Transverse colon (tissue), 4 donors: ENCODE data around the gene CDC37. TPM values are rescaled to one million over a fixed set of nuclear protein-coding genes. Genes with fewer than 3 reads are reported as not detected.

Experiments used
- DNase-seq: peaks from one replicate; pipeline ENCODE4 v3.0.0-alpha.2; 2019
- H3K27ac ChIP-seq, 4 donors: fragments of 200-600 bp; sonication (generic); 2 replicates each; pipeline ENCODE4 v1.5.1; 2016 to 2018; ENCODE audit warnings: inconsistent platforms in 4 of 4
- H3K27me3 ChIP-seq: fragments of 200-600 bp; sonication (generic); 2 replicates; pipeline ENCODE4 v1.5.1; 2017; ENCODE audit warnings: inconsistent platforms
- H3K36me3 ChIP-seq, 4 donors: fragments of 200-600 bp; sonication (generic); 2 replicates each; pipeline ENCODE4 v1.5.1; 2017 to 2019; ENCODE audit warnings: inconsistent platforms in 4 of 4
- H3K4me1 ChIP-seq, 4 donors: fragments of 200-600 bp; sonication (generic); 2 replicates each; pipeline ENCODE4 v1.5.1; 2017 to 2020; ENCODE audit warnings: inconsistent platforms in 4 of 4
- H3K4me3 ChIP-seq, 4 donors: fragments of 200-600 bp; sonication (generic); 1 replicate in 1 of 4; 2 replicates in 3 of 4; pipeline versions ENCODE4 v1.5.1 to v1.6.1; 2017 to 2019; ENCODE audit warnings: inconsistent platforms in 4 of 4
- H3K9me3 ChIP-seq, 2 donors: fragments of 200-600 bp; sonication (generic); 2 replicates each; pipeline ENCODE4 v1.5.1; 2017 to 2019; ENCODE audit warnings: inconsistent platforms in 2 of 2
- EP300 ChIP-seq: sonication (generic); formaldehyde crosslinking; IDR thresholded peaks from one replicate; pipeline ENCODE4 v1.6.1; 2017; ENCODE audit warnings: antibody characterized with exemption, low read depth
- POLR2A ChIP-seq: fragments of 450-650 bp; IDR thresholded peaks from one replicate; pipeline ENCODE4 v1.6.1; 2016; ENCODE audit warnings: antibody characterized with exemption, mild to moderate bottlenecking, moderate library complexity
- POLR2AphosphoS5 ChIP-seq, 3 donors: sonication (generic); formaldehyde crosslinking; IDR thresholded peaks; one replicate each; pipeline ENCODE4 v1.6.1; 2016; ENCODE audit warnings: antibody characterized with exemption in 3 of 3
- WGBS, 2 donors: methylation state at CpG; one replicate each; pipeline ENCODE4 v1.1.5; 2018; ENCODE audit warnings: low coverage in 1 of 2; 5-methylcytosine and 5-hydroxymethylcytosine counted together
- in situ Hi-C, 4 donors: fragments of 200-750 bp; cut with MboI; loops; one replicate each; pipeline versions ENCODE4 v1.15.0 to v1.15.1; 2017; ENCODE audit warnings: low sequenced_read_pairs in 3 of 4, low pct_ligation_motif_present in 1 of 4, low pct_unique_long_range_greater_than_20kb in 1 of 4
- intact Hi-C: fragments of 100-400 bp; cut with DNase I; formaldehyde crosslinking; loops from one replicate; pipeline ENCODE4 v1.15.1; 2023; ENCODE audit warnings: low total_unique reads
- total RNA-seq, 4 donors: library from RNA; depleted of rRNA; stranded (reverse); fragments of >200 nt; gene quantifications; one replicate each; pipeline ENCODE4 v1.1.0, GENCODE V29; 2016
- TF ChIP-seq, protein P1 (sequence below), 5 experiments: fragments of 200-600 bp in 3 of 5; fragments of 450-650 bp in 2 of 5; sonication (generic) in 3 of 5; IDR thresholded peaks; 1 replicate in 2 of 5; 2 replicates in 3 of 5; pipeline ENCODE4 v1.5.1; 2016 to 2017; ENCODE audit warnings: antibody characterized with exemption in 5 of 5, inconsistent platforms in 3 of 5, mild to moderate bottlenecking in 2 of 5, moderate library complexity in 1 of 5

The CDC37 gene
- total RNA-seq, 4 donors from 2014 or later, result 125 to 168 (median 162) TPM

DNA sequence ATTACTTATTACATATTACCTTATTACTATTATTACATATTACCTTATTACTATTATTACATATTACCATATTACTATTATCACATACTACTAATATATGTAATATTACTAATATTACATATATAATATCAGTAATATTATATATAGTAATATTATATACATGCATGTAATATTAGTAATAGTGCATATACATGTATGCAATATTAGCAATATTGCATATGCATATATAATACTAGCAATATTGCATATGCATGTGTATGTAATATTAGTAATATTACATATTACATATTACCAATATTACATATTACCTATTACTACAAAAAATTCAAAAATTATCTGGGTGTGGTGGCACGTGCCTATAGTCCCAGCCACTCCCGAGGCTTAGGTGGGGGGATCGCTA lies 39.4 kb upstream of the CDC37 start:
- Histone ChIP-seq H3K9me3 (no peaks in the 10 kb centered on the region), H3K4me3 (no peak overlapping the region), H3K4me1 (no peaks in the 10 kb centered on the region), H3K27ac (no peak overlapping the region), H3K27me3 (no peaks in the 10 kb centered on the region), H3K36me3 (no peaks in the 10 kb centered on the region)
- intact Hi-C loops (no loop called here), in situ Hi-C loops (no loop called here)
- TF ChIP-seq EP300 (no peak), POLR2A (no peak), POLR2AphosphoS5 (IDR thresholded peaks at IDR 0.05) (no peak)
- TF ChIP-seq, protein P1, sequence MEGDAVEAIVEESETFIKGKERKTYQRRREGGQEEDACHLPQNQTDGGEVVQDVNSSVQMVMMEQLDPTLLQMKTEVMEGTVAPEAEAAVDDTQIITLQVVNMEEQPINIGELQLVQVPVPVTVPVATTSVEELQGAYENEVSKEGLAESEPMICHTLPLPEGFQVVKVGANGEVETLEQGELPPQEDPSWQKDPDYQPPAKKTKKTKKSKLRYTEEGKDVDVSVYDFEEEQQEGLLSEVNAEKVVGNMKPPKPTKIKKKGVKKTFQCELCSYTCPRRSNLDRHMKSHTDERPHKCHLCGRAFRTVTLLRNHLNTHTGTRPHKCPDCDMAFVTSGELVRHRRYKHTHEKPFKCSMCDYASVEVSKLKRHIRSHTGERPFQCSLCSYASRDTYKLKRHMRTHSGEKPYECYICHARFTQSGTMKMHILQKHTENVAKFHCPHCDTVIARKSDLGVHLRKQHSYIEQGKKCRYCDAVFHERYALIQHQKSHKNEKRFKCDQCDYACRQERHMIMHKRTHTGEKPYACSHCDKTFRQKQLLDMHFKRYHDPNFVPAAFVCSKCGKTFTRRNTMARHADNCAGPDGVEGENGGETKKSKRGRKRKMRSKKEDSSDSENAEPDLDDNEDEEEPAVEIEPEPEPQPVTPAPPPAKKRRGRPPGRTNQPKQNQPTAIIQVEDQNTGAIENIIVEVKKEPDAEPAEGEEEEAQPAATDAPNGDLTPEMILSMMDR (IDR thresholded peaks at IDR 0.05), result no peak
- WGBS, 2 donors, result 91 to 95% methylated on average over 3 of the region's 3 CpGs
- no peak for DNase-seq

DNA sequence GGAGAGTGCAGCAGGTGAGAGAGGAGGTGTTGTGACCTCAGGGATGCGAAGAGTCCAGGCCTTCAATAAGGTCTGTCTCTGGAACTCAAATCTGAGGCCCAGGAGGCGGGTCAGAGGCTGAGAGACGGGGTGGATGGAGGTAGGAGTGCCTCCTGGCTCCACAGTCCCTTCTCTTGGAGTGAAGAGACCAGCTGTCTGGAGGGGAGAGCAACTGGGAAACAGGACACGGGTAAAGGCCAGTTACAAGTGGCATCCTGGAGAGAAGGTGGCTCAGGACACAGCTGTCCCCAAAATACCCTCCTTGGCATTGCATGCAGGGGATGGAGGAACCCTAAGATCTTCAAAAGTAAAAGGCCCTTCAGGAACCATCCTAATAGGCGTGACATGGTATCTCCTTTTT lies 36.2 kb upstream of the CDC37 start:
- Histone ChIP-seq H3K4me1 (no peaks in the 10 kb centered on the region), H3K4me3 (no peak overlapping the region), H3K27ac (no peak overlapping the region), H3K36me3 (no peaks in the 10 kb centered on the region), H3K27me3 (no peaks in the 10 kb centered on the region), H3K9me3 (no peaks in the 10 kb centered on the region)
- 92% methylated on average over 5 of the region's 5 CpGs; no CpG with 5 or more reads in 1 of the 2 donors for WGBS, 2 donors
- DNase-seq, result no peak
- intact Hi-C loops (no loop called here), in situ Hi-C loops (no loop called here)
- TF ChIP-seq POLR2AphosphoS5 (IDR thresholded peaks at IDR 0.05) (no peak), EP300 (no peak), POLR2A (no peak)
- TF ChIP-seq, protein P1 (IDR thresholded peaks at IDR 0.05), result no peak

DNA sequence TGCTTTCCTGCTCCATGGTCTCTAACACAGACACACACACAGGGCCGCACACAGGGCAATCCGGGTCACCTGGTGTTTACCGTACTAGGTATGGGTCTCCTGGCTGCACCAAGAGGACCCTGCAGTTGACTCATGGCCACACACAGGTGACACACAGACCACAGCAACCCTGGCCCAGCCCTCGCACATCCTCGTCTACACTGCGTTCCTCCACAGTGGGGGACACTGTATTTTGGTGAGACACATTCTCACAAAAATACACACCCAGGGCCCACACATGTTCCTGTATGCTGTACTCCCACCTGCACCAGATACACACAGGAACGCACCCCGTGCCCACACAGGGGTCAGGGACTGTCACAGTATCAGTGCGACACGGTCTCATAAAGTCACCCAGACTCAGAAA lies 29.8 kb upstream of the CDC37 start:
- no peak overlapping the region for H3K27ac ChIP-seq
- H3K9me3 ChIP-seq, result no peaks in the 10 kb centered on the region
- in situ Hi-C loops, result no loop called here
- H3K36me3 ChIP-seq, result no peaks in the 10 kb centered on the region
- WGBS, 2 donors, result 85 to 93% methylated on average over 3 to 10 of the region's 10 CpGs
- no peak for DNase-seq
- H3K27me3 ChIP-seq, result peaks cover 5% of the 10 kb centered on the region
- H3K4me3 ChIP-seq, result no peak overlapping the region
- intact Hi-C loops, result no loop called here
- H3K4me1 ChIP-seq, result peaks cover 11 to 25% (median 22%) of the 10 kb centered on the region in 4 donors
- TF ChIP-seq, protein P1 (IDR thresholded peaks at IDR 0.05), result no peak
- TF ChIP-seq POLR2A (no peak), POLR2AphosphoS5 (IDR thresholded peaks at IDR 0.05) (no peak), EP300 (no peak)

DNA sequence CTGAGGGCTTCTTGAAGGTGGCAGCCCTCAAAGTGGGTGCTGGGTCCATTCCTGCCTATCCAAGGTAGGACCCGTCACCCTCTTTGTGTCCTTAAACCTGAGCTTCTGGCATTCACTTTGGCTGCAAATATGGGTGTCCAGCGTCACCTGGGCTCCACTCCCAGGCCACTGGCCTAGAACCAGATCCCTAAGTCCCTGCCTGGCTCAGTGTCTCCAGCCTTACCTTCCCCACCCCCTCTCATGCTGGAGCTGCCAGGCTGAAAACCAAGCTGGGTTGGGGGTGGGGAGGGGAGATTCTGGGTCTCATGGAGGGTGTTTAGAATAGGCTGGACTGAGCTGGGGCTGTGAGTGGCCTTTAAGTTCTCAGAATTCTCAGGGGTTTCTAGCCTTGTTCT lies 29.4 kb upstream of the CDC37 start:
- Histone ChIP-seq H3K4me1 (peaks cover 11 to 25% (median 22%) of the 10 kb centered on the region in 4 donors), H3K27me3 (peaks cover 5% of the 10 kb centered on the region), H3K4me3 (peak overlapping the region in 3 of 4 donors; percentile 59 to 77 (median 64)), H3K36me3 (no peaks in the 10 kb centered on the region), H3K27ac (peak overlapping the region; percentile 69 to 81 (median 76)), H3K9me3 (no peaks in the 10 kb centered on the region)
- intact Hi-C loops, result no loop called here
- 93% methylated on average over 2 of the region's 2 CpGs; no CpG with 5 or more reads in 1 of the 2 donors for WGBS, 2 donors
- no peak for DNase-seq
- in situ Hi-C loops, result no loop called here
- TF ChIP-seq POLR2A, result no peak
- TF ChIP-seq, protein P1 (IDR thresholded peaks at IDR 0.05), result no peak
- TF ChIP-seq EP300, result no peak
- TF ChIP-seq POLR2AphosphoS5 (IDR thresholded peaks at IDR 0.05), result no peak
